ENCODE results near the gene PRR14L.
A peak's percentile ranks its signal among the peaks of the same experiment; 100 is the strongest.

The PRR14L gene

DNA sequence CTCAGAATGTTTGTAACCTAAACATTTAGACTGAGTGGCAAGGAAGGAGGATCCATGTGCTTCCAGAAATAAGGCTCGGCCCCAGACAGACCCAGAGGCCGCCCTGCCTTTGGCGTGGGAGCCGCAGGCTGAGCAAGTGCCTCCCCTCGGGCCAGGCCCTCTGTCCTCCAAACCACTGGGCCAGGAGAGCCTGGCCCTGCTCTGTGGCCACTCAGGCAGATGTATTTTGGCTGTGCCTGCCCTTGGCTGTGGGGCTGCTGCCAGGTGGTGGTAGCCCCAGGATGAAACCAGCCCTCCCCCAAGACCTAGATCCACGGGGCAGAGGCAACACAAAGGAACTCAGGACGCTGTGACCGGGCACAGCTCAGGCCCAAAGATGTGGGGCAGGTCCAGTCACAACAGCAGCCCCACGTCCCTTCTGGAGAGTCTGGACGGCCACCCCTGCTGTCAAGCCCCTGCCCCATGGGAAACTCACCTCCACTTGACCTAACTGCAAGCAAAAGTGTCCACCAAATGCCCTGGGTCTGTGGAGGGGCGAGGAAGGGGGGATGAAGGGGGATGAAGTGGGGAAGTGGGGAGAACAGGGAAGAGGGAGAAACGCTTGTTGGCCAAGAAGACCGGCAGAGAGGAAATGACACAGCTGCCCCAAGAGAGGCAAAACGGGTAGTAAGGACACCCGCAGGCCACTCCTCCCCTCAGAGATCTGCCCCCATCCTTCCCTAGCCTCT is 111.9 kb downstream of the PRR14L start:
- DNase-seq: peak; percentile 90

DNA sequence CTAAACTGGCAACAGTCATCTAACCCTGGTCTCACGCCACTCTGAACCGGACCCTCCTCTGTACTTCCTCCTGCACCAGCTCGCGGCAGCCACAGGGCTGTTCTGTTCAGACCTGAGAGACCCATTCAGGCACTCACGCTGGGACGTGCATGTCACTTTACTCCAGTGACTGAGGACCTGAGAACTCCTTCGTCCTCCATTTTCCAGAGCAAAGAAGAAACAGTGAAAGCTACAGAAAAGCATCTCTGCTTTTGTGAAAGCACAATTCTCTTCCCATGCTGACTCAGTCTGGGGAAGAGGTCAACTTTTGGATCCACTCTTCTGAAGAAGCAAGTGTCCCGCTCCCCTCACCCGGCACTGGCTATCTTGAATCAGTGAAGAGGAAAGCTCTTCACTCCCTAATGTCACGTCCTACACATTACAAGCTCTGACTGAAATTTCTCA is 112.5 kb downstream of the PRR14L start:
- peak; percentile 63 to 71 for DNase-seq

DNA sequence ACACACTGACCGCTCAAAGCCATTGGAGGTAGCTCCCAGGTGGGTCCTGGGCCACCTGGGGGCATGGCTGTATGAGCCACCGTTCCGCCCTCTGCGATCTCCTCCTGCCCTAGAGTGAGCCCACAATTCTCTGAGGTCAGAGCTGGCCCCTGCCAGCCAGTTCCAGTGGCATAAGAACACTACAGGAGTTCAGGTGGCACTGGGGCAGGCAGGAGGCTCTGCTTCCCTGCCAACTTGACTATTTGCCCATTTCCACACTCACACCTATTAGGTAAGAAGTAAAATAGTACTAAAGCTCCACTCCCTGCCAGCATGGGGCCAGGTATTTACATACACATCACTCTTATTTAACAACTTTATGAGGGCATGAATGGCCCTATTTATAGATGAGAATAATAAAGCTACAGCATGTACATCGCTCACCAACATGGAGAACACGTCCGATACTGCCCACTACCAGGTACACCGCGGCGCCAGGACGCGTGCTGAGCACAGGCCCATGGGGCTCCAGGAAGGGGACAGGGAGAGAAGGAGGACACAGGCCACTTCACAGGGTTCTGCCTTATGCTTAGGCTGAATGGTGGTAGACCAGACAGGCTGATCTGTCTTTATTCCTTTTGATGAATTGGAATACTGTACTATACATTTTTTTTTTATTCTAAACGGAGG is 114.2 kb downstream of the PRR14L start:
- DNase-seq: no peak

DNA sequence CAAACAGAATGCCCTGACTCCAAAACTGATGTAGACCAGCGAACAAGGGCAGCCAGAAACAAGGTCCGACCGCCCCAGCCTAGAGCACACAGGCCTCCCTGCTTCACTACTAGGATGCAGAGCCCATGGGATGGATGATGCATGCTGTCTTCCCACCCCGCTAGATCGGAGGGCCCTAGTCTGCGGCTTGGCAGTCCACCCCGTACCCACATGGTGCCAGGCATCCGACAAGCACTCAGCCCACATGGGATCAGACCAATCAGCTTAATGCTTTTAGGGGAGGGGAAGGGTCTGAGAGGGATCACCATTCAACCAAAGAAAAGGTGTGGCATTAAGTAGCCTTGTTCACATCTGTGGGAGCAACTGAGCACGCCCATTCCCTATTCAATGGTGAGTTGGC is 118.5 kb downstream of the PRR14L start:
- DNase-seq: no peak
